SK-N-MC (cell line): ENCODE measurements around the gene NLGN1.

Source experiments
- EZH2 ChIP-seq: fragments of 200-600 bp; sonication (generic); IDR thresholded peaks from one replicate; pipeline ENCODE4 v1.6.1; 2017; ENCODE audit warnings: antibody characterized with exemption
- POLR2AphosphoS5 ChIP-seq: IDR thresholded peaks from 2 replicates; pipeline ENCODE4 v1.6.1; 2012; ENCODE audit warnings: mild to moderate bottlenecking, low read depth, low read length, borderline replicate concordance

DNA sequence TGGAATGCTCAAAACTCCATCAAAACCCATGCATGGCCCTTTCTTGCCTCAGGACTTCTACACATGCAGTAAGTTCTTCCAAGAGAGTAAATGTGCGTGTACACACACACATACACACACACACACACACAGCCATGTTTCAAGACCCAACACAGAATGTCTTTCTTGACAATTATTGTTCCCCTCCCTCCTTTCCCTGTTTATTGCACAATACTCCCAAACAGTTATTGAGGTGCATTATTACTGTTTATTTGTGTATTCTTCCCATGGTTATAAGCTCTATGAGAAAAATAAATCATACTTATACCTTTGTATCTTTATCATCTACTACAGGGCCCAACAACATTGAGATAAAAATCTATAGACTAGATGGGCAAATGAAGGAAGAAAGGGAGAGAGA lies 937.8 kb downstream of the NLGN1 start:
- TF ChIP-seq EZH2 (no peak), POLR2AphosphoS5 (no peak)
